ENCODE results near the gene FZD4. TPM values are rescaled to one million over a fixed set of nuclear protein-coding genes. Genes with fewer than 3 reads are reported as not detected.

FZD4 gene
- total and polyA plus RNA-seq, 12 donors, result 13.5 to 34.6 (median 22.4) TPM

DNA sequence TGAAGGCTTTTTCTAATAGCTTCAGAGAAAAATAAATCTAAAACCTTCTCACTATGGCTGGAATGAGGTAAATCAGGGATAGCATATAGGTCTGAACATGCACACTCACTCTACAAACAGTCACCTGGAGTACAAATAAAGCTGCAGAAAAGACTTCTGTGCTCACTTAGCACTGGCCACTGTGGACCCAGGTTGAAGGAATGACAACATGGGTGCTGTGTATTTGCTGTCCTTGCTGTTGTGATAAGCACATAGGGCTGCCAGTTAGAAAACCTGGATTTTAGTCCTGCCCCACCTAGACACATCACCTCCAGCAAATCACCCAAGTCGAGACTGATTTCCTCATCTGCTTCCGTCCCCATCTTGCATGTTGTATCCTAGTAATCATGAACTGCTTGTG is 51.2 kb downstream of the FZD4 start:
- H3K9me3 ChIP-seq, result no peaks in the 10 kb centered on the region
- TF ChIP-seq, protein P1, sequence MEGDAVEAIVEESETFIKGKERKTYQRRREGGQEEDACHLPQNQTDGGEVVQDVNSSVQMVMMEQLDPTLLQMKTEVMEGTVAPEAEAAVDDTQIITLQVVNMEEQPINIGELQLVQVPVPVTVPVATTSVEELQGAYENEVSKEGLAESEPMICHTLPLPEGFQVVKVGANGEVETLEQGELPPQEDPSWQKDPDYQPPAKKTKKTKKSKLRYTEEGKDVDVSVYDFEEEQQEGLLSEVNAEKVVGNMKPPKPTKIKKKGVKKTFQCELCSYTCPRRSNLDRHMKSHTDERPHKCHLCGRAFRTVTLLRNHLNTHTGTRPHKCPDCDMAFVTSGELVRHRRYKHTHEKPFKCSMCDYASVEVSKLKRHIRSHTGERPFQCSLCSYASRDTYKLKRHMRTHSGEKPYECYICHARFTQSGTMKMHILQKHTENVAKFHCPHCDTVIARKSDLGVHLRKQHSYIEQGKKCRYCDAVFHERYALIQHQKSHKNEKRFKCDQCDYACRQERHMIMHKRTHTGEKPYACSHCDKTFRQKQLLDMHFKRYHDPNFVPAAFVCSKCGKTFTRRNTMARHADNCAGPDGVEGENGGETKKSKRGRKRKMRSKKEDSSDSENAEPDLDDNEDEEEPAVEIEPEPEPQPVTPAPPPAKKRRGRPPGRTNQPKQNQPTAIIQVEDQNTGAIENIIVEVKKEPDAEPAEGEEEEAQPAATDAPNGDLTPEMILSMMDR (IDR thresholded peaks at IDR 0.05), result no peak
- ATAC-seq, result no peak
- H3K27ac ChIP-seq, result no peak overlapping the region
- no peaks in the 10 kb centered on the region for H3K27me3 ChIP-seq
- H3K36me3 ChIP-seq, result no peaks in the 10 kb centered on the region
- no peaks in the 10 kb centered on the region for H3K4me1 ChIP-seq
- intact Hi-C loops (cut with DNase I), result no loop called here
- 85 to 95% methylated on average over 2 of the region's 2 CpGs for WGBS, 2 donors
- no peak for DNase-seq
- H3K4me3 ChIP-seq, result no peak overlapping the region

DNA sequence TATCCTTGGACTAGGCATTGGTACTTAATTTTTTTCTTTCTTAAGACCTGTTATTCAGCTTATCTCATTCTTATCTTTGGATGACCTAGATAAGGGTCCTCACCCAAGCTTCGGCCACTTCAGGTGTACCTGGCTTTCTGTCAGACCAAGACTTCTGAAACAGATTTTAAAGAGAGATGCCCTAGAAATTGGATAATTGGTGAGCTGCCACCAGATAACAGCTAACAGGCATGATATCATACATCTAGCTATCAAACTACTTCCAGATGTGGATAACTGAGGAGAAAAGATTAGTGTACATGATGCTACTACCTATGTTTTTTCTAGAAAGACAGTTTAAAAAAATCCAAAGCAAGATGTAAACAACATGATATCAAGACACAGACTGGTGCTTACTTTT is 52.9 kb downstream of the FZD4 start:
- WGBS, 2 donors, result 89% methylated on average over 1 of the region's 1 CpG
- H3K27me3 ChIP-seq, result no peaks in the 10 kb centered on the region
- no peak overlapping the region for H3K27ac ChIP-seq
- intact Hi-C loops (cut with DNase I), result no loop called here
- TF ChIP-seq, protein P1 (IDR thresholded peaks at IDR 0.05), result no peak
- ATAC-seq, result no peak
- H3K36me3 ChIP-seq, result no peaks in the 10 kb centered on the region
- no peak for DNase-seq
- no peaks in the 10 kb centered on the region for H3K9me3 ChIP-seq
- no peak overlapping the region for H3K4me3 ChIP-seq
- H3K4me1 ChIP-seq, result peaks cover 0 to under 1% (median 0%) of the 10 kb centered on the region in 9 donors

DNA sequence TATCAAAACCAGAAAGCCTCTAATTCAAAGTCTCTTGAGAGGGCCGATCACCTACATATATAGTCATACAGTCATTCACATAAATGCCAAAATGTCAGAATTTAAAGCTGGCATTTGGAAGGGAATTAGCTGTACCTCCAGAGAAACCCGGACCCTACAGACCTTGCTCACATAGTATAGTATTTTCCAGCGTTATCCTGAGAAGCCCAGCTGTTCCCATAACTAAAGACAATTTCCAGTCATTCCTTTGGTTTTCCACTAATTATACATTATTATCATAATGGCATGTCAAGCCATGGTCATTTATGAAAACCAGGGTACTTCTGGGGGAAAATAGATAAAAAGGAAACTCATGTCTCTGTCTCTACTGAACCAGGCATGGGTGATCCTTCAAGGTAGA is 53.6 kb downstream of the FZD4 start:
- no peaks in the 10 kb centered on the region for H3K27me3 ChIP-seq
- ATAC-seq, result no peak
- peaks cover 0 to 8% (median 4%) of the 10 kb centered on the region in 9 donors for H3K4me1 ChIP-seq
- 96 to 97% methylated on average over 3 of the region's 3 CpGs for WGBS, 2 donors
- DNase-seq, result no peak
- no peaks in the 10 kb centered on the region for H3K9me3 ChIP-seq
- no peak overlapping the region for H3K4me3 ChIP-seq
- TF ChIP-seq, protein P1 (IDR thresholded peaks at IDR 0.05), result no peak
- intact Hi-C loops (cut with DNase I), result no loop called here
- H3K36me3 ChIP-seq, result no peaks in the 10 kb centered on the region
- H3K27ac ChIP-seq, result no peak overlapping the region

DNA sequence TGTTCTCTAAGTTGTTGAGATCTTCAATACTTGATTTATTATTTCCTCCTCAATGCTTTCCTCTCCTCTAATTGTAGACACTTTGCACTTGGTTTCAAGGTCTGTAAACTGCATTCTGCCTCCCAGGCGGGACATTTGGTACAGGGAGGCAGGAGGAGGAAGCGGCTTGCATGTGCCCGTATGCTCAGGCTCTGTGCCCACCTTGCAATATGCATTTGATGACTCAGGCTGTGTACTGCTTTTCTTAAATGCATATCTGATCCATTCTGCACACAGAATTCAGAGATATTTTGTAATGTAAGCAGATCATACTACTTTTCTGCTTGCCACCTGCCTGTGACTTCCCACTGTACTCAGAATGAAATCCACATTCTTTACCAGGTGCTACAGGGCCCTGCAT is 55.0 kb downstream of the FZD4 start:
- DNase-seq (no peak), ATAC-seq (no peak)
- no peak overlapping the region for H3K4me3 ChIP-seq
- intact Hi-C loops (cut with DNase I), result no loop called here
- WGBS, 2 donors, result 96 to 97% methylated on average over 3 of the region's 3 CpGs
- H3K27ac ChIP-seq, result no peak overlapping the region
- peaks cover 0 to 14% (median 7%) of the 10 kb centered on the region in 9 donors for H3K4me1 ChIP-seq
- H3K27me3 ChIP-seq, result no peaks in the 10 kb centered on the region
- H3K9me3 ChIP-seq, result no peaks in the 10 kb centered on the region
- TF ChIP-seq, protein P1 (IDR thresholded peaks at IDR 0.05), result no peak
- H3K36me3 ChIP-seq, result no peaks in the 10 kb centered on the region

Measured in heart right ventricle (tissue), 16 donors.